Esophagus muscularis mucosa (tissue), 4 donors: ENCODE results near the gene RPLP2. TPM values are rescaled to one million over a fixed set of nuclear protein-coding genes. Genes with fewer than 3 reads are reported as not detected.

Experiments
- DNase-seq: peaks from one replicate; pipeline ENCODE4 v3.0.0-alpha.2; 2017; ENCODE audit errors: extremely low spot score
- H3K27ac ChIP-seq, 4 donors: fragments of 200-600 bp; sonication (generic); replicated peaks in 1 of 4; 1 replicate in 3 of 4; 2 replicates in 1 of 4; pipeline ENCODE4 v1.5.1; 2016 to 2019; ENCODE audit warnings: mild to moderate bottlenecking in 1 of 4
- H3K27me3 ChIP-seq, 4 donors: fragments of 200-600 bp; sonication (generic); one replicate each; pipeline versions ENCODE4 v1.5.1 to v1.6.0; 2016 to 2019
- H3K36me3 ChIP-seq, 4 donors: fragments of 200-600 bp; sonication (generic); one replicate each; pipeline ENCODE4 v1.5.1; 2016 to 2019
- H3K4me1 ChIP-seq, 4 donors: fragments of 200-600 bp; sonication (generic); one replicate each; pipeline ENCODE4 v1.5.1; 2016 to 2019
- H3K4me3 ChIP-seq, 4 donors: fragments of 200-600 bp; sonication (generic); 1 replicate in 2 of 4; 2 replicates in 2 of 4; pipeline ENCODE4 v1.5.1; 2016 to 2019; ENCODE audit warnings: mild to moderate bottlenecking in 4 of 4, moderate library complexity in 1 of 4
- H3K9me3 ChIP-seq, 4 donors: fragments of 200-600 bp; sonication (generic); 1 replicate in 3 of 4; 2 replicates in 1 of 4; pipeline ENCODE4 v1.5.1; 2016 to 2019
- EP300 ChIP-seq: sonication (generic); formaldehyde crosslinking; IDR thresholded peaks from one replicate; pipeline ENCODE4 v1.6.1; 2017; ENCODE audit warnings: antibody characterized with exemption
- POLR2A ChIP-seq: fragments of 450-650 bp; IDR thresholded peaks from one replicate; pipeline ENCODE4 v1.6.1; 2017; ENCODE audit warnings: antibody characterized with exemption, moderate library complexity, mild to moderate bottlenecking, low read depth
- POLR2AphosphoS5 ChIP-seq, 2 donors: sonication (generic); formaldehyde crosslinking; IDR thresholded peaks; one replicate each; pipeline ENCODE4 v1.6.1; 2017; ENCODE audit warnings: antibody characterized with exemption in 2 of 2
- WGBS: methylation state at CpG from one replicate; pipeline ENCODE4 v1.1.5; 2018; 5-methylcytosine and 5-hydroxymethylcytosine counted together
- intact Hi-C: fragments of 100-400 bp; cut with DNase I; formaldehyde crosslinking; loops from one replicate; pipeline ENCODE4 v1.15.1; 2023
- total RNA-seq, 4 donors: library from RNA; depleted of rRNA; stranded (reverse); fragments of >200 nt; gene quantifications; one replicate each; pipeline versions ENCODE4 v1.1.0 to v1.2.1, GENCODE V29; 2016
- TF ChIP-seq, protein P1 (sequence below), 3 experiments: fragments of 200-600 bp in 2 of 3; fragments of 450-650 bp in 1 of 3; sonication (generic) in 2 of 3; IDR thresholded peaks; one replicate each; pipeline ENCODE4 v1.5.1; 2017 to 2019; ENCODE audit warnings: antibody characterized with exemption in 3 of 3, mild to moderate bottlenecking in 2 of 3, moderate library complexity in 1 of 3

RPLP2 gene
- total RNA-seq, 4 donors from 2014 or later, result 318 to 813 (median 686) TPM

DNA sequence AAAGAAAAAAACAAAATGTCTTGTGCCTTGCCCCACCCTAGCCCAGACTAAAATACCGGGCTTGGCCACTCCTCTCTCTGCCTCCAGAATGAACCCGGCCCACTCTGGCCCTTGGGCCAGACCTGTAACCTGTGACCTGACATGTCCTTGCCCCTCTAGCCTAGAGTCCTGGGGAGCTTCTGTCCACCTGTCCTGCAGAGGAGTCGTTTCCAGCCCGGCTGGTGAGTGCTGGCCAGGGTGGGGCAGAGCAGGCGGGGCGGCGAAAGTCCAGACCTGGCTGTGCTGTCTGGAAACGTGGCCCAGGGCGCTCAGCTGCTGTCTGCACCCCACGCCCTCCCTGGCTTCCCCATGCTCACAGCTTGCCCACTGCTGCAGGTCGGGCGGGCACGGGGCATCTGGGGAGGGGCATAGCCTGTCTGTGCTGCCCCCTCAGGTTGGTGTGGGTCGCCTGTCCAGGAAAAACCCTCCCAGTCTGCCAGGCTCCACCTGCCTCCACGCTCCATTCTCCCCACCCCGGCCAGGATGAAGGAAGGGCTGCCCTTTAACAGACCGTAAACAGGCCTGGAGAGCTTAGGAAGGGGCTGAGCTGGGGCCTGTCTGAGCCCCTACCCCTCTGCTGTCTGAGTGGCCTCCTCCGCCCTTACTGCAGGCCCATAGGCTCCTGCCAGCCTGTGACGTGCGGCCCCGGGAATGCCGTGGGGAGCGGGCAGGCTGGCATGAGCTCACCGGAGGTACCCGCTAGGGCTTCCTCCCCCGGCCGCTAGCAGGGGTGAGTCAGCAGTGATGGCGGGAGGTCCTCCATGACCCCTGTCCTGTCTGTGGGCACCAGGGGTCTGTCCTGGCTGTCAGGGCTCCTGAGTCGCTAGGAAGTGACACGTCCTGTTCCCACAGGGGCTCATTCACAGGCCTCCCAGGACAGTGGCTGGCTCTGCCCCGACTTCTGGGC lies 24.9 kb downstream of the RPLP2 start:
- TF ChIP-seq POLR2A, result peak; percentile 49
- no peak for TF ChIP-seq EP300
- peak; percentile 84 to 88 for TF ChIP-seq POLR2AphosphoS5 (IDR thresholded peaks at IDR 0.05)
- TF ChIP-seq, protein P1, sequence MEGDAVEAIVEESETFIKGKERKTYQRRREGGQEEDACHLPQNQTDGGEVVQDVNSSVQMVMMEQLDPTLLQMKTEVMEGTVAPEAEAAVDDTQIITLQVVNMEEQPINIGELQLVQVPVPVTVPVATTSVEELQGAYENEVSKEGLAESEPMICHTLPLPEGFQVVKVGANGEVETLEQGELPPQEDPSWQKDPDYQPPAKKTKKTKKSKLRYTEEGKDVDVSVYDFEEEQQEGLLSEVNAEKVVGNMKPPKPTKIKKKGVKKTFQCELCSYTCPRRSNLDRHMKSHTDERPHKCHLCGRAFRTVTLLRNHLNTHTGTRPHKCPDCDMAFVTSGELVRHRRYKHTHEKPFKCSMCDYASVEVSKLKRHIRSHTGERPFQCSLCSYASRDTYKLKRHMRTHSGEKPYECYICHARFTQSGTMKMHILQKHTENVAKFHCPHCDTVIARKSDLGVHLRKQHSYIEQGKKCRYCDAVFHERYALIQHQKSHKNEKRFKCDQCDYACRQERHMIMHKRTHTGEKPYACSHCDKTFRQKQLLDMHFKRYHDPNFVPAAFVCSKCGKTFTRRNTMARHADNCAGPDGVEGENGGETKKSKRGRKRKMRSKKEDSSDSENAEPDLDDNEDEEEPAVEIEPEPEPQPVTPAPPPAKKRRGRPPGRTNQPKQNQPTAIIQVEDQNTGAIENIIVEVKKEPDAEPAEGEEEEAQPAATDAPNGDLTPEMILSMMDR (IDR thresholded peaks at IDR 0.05), result peak in 1 of 3 experiments; percentile 8

DNA sequence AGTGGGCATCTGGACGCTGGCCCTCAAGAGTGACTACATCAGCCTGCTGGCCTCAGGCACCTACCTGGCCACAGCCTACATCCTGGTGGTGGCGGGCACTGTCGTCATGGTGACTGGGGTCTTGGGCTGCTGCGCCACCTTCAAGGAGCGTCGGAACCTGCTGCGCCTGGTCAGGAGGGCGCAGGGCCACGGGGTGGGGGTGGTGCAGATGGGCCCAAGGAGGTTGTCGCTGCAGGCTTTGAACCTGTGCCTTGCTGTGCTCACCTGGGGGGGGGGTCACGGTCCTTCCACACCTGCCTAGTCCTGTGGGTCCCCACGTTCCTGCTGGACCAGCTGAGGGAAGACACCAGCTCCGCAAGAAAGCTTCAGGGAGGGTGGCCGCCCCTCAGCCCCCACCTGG lies 26.5 kb downstream of the RPLP2 start:
- H3K4me3 ChIP-seq, result no peak overlapping the region
- WGBS, result no CpG with 5 or more reads among the region's 14 CpGs
- intact Hi-C loops, result no loop called here
- H3K27me3 ChIP-seq, result peaks cover 0 to 13% (median 3%) of the 10 kb centered on the region in 4 donors
- no peak for TF ChIP-seq POLR2A
- TF ChIP-seq, protein P1 (IDR thresholded peaks at IDR 0.05), result no peak
- TF ChIP-seq EP300, result no peak
- no peak for TF ChIP-seq POLR2AphosphoS5 (IDR thresholded peaks at IDR 0.05)
- peaks cover 35 to 56% (median 53%) of the 10 kb centered on the region in 4 donors for H3K36me3 ChIP-seq
- H3K9me3 ChIP-seq, result no peaks in the 10 kb centered on the region
- DNase-seq, result no peak
- peak overlapping the region; percentile 88 to 93 (median 90) for H3K27ac ChIP-seq
- H3K4me1 ChIP-seq, result peaks cover 69 to 95% (median 91%) of the 10 kb centered on the region in 4 donors

More for the DNA sequence above, 24.9 kb downstream of the RPLP2 start:
- Histone ChIP-seq H3K36me3 (peaks cover 29 to 40% (median 39%) of the 10 kb centered on the region in 4 donors), H3K27me3 (peaks cover 0 to 29% (median 18%) of the 10 kb centered on the region in 4 donors), H3K4me3 (peak overlapping the region; percentile 78 to 94 (median 84)), H3K4me1 (peaks cover 74 to 95% (median 90%) of the 10 kb centered on the region in 4 donors), H3K27ac (peak overlapping the region; percentile 88 to 93 (median 90)), H3K9me3 (no peaks in the 10 kb centered on the region)
- 17% methylated on average over 13 of the region's 31 CpGs for WGBS
- no peak for DNase-seq
- intact Hi-C loops, result no loop called here

DNA sequence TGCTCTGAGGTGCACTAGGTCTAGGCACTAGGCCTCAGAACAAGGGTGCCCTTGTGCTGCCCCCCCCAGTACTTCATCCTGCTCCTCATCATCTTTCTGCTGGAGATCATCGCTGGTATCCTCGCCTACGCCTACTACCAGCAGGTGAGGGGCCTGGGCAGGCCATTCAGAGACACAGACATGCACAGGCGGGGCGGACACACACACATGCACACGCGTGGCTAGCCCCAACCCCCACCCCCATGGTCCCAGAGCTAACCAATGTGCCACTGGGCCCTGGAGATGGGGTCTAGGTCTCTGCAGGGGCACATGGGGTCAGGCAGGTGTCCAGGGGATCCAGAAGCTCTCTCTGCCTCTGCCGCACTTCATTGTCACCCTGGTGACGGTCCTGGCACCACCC lies 26.9 kb downstream of the RPLP2 start:
- DNase-seq, result no peak
- Histone ChIP-seq H3K9me3 (no peaks in the 10 kb centered on the region), H3K4me3 (no peak overlapping the region), H3K4me1 (peaks cover 70 to 95% (median 91%) of the 10 kb centered on the region in 4 donors), H3K27me3 (peaks cover 0 to 9% (median under 1%) of the 10 kb centered on the region in 4 donors), H3K27ac (peak overlapping the region; percentile 88 to 93 (median 90)), H3K36me3 (peaks cover 35 to 56% (median 53%) of the 10 kb centered on the region in 4 donors)
- intact Hi-C loops, result no loop called here
- TF ChIP-seq, protein P1 (IDR thresholded peaks at IDR 0.05), result no peak
- TF ChIP-seq POLR2AphosphoS5 (IDR thresholded peaks at IDR 0.05), result no peak
- no peak for TF ChIP-seq EP300
- TF ChIP-seq POLR2A, result no peak
- WGBS, result 83% methylated on average over 7 of the region's 9 CpGs

DNA sequence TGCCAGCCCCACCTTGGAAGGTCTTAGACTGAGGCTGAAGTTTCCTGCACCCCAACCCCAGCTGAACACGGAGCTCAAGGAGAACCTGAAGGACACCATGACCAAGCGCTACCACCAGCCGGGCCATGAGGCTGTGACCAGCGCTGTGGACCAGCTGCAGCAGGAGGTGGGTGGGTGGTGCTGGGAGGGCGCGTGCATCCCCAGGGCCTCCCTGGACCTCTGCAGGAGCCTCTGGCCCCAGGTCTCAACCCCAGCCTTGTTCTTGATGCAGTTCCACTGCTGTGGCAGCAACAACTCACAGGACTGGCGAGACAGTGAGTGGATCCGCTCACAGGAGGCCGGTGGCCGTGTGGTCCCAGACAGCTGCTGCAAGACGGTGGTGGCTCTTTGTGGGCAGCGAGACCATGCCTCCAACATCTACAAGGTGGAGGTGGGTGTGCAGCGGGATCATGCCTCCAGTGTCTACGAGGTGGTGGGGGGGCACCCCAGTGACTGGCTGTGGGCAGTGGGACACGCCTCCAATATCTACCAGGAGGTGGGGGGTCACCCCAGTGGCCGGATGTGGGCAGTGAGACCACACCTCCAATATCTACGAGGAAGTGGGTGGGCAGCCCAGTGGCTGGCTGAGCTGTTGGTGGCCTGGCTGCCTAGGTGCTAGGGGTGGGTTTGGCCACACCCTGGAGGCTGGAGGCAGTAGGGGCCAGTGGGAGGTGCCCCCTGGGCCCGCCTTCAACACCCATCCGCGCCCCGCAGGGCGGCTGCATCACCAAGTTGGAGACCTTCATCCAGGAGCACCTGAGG lies 27.6 kb downstream of the RPLP2 start:
- no peak overlapping the region for H3K4me3 ChIP-seq
- DNase-seq, result no peak
- no peak for TF ChIP-seq EP300
- no peak for TF ChIP-seq POLR2AphosphoS5 (IDR thresholded peaks at IDR 0.05)
- TF ChIP-seq, protein P1 (IDR thresholded peaks at IDR 0.05), result no peak
- no peak for TF ChIP-seq POLR2A
- H3K27ac ChIP-seq, result peak overlapping the region; percentile 0 to 93 (median 56)
- peaks cover 35 to 56% (median 53%) of the 10 kb centered on the region in 4 donors for H3K36me3 ChIP-seq
- H3K4me1 ChIP-seq, result peaks cover 65 to 91% (median 86%) of the 10 kb centered on the region in 4 donors
- 83% methylated on average over 11 of the region's 22 CpGs for WGBS
- H3K9me3 ChIP-seq, result no peaks in the 10 kb centered on the region
- H3K27me3 ChIP-seq, result peaks cover 0 to 2% (median 0%) of the 10 kb centered on the region in 4 donors
- intact Hi-C loops, result no loop called here
